Activated CD4-positive, alpha-beta T cell treated with anti-CD3 and anti-CD28 coated beads, Interleukin-2, amount 50 U/mL, for 1 hour (primary cell): ENCODE measurements around the gene HDAC4.
"Not testable (repeated sequence)": the region's sequence is repeated elsewhere in the genome, so short reads cannot be mapped to it uniquely, and the experiment has no call there.

ENCODE experiments used
- DNase-seq: peaks from one replicate; pipeline ENCODE4 v3.0.0-alpha.2; 2020

Gene HDAC4

GRCh38 chr2:239178484-239178883 is 222.3 kb downstream of the HDAC4 start:
- no peak for DNase-seq

DNA sequence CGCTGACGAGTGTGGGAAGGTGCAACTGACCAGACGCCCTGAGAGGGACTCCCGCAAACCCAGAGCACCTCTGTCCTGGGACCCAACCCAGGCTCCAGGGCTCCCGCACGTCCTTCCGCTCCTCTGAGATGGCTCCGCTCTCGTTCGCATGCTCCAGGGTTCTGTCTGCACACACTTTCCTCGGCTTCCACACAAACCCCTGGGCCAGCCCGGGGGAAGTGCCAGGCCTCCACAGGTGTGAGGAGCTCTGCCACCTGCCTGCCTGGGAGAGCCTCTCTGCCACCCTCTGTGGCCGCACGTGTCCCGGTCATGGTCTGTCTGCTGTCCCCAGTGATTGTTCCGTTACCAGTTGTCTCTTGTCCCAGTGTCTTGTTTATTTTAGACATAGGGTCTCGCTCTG is 222.9 kb downstream of the HDAC4 start:
- DNase-seq = no peak

GRCh38 chr2:239177325-239177724 is 223.5 kb downstream of the HDAC4 start:
- no peak for DNase-seq

DNA sequence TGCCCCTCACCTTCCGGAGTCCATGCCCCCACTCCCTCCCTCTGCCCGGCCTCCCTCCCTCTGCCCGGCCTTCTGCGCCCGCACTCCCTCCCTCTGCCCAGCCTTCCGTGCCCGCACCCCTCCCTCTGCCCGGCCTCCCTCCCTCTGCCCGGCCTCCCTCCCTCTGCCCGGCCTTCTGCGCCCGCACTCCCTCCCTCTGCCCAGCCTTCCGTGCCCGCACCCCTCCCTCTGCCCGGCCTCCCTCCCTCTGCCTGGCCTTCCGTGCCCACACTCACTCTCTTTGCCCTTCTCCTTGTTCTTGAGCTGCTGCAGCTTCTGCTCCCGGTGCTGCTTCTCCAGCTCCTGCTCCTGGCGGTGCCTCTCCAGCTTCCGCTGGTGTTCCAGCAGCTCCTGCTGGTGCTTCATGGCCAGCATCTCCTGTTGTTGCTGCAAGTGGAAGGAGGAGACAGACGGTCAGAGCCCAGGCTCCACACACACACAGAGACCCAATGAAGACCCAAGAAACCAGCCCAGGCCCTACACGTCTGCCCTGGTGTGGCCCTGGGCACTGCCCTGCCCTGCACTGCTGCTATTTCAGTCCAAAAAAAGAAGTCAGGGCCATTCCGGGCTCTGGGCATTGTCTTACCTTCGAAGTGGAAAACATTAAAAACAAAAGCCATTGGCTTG is 224.5 kb downstream of the HDAC4 start:
- not testable (repeated sequence) for DNase-seq

GRCh38 chr2:239175181-239175580 is 225.6 kb downstream of the HDAC4 start:
- DNase-seq = no peak

- DNase-seq = no peak
These were observed 227.5 kb downstream of the HDAC4 start for GRCh38 chr2:239173301-239173700.

- no peak for DNase-seq
These were observed 229.2 kb downstream of the HDAC4 start for GRCh38 chr2:239171643-239172042.

DNA sequence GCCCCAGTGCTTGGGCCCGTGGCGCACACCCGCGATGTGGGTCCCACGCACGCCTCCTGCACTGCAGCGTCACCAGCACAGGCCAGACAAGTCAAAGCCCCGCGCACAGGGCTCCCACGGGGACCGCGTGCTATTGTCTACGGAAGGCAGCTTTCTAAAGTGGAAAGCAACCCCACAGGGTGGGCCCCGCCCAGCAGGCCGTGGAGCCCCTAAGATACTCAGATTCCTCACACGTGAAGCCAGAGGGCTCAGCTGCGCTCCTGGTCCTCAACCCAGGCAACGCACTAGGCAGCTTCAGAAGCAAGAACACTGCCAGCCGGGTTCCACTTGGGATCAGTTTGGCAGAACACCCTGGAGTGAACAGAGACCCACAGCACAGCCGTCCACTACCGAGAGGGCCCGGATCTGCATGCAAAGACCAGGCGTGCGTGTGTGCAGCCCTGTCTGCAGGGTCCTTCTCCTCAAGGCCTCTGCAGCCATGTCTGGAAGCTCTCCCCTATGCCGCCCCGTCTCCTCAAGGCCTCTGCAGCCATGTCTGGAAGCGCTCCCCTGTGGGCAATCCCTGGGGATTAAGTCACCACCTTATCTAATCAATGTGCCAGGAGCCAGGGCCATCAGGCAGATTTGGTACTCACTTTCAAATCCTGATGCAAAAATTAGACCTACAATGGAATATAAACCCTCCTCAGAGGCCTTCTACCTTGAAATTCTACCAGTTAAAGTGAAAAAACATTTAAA is 231.3 kb downstream of the HDAC4 start:
- no peak for DNase-seq

DNA sequence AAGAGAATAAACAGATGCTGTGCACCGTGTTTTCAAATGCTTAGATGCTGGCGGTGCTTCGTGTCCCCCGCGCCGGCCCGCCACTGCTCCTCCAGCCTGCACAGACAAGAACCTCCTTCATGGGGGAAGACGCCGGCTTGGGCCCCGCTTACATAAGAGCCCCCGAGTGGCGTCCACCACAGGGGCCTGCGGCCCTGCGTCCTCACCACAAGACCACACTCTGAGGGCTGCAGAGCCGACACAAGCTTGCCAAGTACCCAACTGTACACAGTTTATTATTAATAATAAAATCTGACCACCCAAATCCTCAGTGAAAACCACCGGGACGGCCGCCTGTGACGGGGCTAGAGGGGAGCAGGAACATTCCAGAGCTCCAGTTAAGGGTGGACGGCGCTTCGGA is 232.2 kb downstream of the HDAC4 start:
- DNase-seq = no peak

GRCh38 chr2:239167766-239168444 is 232.9 kb downstream of the HDAC4 start:
- no peak for DNase-seq

DNA sequence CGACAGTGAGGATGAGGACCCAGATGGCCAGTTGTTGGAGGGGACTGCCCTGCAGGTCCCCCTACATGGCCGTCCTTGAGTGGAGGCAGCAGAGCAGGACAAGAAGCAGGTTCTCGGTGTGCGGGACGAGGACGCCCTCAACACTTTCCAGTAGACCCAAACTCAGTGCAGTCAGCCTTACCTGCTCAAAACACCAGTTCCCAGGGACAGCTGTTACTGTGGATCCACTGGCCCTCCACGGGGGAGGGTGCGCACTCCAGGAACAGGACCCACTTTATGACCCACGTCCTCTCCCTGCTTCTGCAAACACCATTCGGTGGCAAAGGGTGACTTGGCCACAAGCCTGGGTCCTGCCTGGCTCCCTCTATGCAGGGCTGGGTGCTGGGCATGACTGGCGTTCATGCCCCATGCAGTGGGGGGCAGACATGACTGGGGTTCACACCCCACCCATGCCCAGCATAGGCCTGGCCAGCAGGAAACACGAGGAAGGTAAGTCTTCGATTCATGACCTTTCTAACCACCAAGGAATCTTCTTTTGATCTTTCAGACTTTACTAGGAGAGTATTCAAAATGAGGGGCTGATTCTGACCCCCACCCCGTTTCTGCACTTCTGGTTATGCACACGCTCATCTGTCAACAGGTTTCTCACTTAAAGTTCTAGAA is 233.7 kb downstream of the HDAC4 start:
- no peak for DNase-seq

DNA sequence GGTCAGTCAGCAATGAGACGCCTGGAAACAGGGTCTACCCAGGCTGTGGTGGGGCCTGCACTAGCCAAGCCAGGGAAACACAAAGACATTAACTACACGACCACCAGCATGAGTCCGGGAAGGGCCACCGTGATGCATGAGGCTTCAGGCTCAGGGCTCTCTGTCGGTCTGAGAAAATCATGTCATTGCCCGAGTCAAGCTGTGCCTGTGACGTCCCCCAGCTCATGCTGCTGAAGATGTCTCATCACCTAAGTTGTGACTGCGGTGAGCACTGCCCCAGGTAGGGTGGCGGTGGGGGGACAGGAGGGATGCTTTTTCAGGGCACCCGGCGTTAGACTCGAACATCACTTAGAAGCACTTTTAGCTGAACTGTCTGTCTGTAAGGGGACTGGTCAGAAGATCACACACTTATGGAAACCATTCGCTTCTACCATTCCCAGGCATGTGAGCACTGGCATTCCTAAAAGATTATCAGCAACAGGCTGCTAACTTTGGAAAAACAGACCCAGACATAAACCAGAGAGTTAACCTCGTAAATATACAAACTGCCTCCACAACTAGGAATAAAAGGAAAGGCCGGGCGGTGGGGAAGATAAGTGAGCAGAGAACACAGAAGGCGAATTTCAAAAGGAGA is 234.5 kb downstream of the HDAC4 start:
- no peak for DNase-seq

DNA sequence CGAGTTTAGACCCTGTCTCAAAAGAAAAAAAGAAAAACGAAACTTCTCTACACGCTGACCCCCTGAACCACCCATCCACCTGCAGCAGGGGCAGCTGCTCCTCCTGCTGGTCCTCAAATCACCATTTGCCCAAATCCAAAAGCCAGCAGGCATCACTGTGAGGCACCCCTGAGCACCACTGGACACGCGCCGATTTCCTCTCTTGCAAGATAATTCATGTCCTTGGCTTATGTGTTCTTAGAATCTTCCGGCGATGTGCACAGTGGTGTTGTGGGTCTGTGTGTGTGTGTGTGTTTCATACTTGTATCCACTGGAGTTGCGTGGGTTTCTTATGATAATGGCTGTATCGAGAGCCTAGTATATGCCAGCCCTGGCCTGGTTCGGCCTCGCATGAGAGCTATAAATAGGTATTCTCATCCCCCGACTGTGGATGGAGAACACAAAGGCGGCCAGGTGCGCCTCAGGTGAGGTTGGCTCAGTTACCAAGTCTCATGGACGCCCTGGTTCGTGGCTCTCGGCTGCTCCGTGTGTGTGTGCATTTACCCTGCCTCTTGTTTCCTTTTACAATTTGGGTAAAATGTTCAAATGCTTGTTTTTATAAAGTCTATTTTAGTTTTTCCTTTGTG is 235.5 kb downstream of the HDAC4 start:
- no peak for DNase-seq

- peak; percentile 17 for DNase-seq
These were observed 236.4 kb downstream of the HDAC4 start for GRCh38 chr2:239164335-239164871.

GRCh38 chr2:239163688-239164334 is 237.0 kb downstream of the HDAC4 start:
- no peak for DNase-seq

- no peak for DNase-seq
These were observed 237.7 kb downstream of the HDAC4 start for GRCh38 chr2:239162976-239163687.

DNA sequence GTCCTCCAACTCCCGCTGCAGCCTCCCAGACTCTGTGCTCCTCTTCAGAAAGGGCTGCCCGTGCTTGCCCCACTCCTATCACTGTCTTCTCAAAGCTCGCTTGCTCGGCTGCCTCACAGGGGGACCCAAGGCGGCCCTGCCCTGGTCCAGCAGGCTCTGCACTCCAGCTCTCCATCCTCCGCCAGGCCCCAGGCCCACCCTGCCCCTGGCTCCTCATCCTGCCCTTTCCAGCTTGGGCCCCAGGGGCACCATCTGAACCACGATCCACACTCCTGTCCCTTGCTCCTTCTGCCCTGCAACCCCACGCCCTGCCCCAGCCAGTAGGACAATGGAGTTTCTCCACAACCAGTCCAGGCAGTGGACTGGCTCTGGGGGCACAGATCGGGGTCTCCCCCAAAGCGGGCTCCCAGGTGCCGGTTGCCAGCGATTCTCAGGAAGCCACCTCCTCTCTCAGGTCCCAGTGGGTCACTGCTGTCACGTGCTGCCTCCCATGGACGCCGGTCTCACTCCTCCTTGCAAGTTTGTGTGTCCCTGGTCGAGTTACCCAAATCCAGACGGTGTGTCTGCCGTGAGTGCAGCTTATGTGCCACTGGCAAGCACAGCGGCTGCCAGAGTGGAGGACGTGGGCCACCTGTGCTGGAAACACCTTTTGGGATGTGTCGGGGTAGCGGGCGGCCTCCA is 238.5 kb downstream of the HDAC4 start:
- no peak for DNase-seq

DNA sequence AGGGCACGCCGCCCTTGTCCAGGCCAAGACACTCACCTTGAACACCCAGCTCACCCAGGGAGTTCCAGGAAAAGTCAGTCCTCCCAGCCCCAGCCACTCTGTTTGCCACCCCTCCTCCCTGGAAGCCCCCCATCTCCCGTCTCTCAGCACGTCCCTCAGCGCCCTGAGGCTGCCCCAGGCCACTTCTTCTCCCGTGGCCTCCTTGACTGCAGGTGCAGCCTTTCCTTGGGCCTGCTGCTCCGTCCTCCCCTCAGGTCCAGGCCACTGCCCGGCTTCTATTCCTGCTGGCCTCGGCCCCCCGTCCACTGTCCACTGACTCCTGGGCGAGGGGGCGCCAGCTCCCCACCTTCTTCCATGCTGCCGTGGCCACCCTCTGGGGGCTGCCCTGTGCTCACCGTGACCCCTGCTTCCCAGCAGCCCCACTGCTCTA is 239.1 kb downstream of the HDAC4 start:
- DNase-seq = no peak

DNA sequence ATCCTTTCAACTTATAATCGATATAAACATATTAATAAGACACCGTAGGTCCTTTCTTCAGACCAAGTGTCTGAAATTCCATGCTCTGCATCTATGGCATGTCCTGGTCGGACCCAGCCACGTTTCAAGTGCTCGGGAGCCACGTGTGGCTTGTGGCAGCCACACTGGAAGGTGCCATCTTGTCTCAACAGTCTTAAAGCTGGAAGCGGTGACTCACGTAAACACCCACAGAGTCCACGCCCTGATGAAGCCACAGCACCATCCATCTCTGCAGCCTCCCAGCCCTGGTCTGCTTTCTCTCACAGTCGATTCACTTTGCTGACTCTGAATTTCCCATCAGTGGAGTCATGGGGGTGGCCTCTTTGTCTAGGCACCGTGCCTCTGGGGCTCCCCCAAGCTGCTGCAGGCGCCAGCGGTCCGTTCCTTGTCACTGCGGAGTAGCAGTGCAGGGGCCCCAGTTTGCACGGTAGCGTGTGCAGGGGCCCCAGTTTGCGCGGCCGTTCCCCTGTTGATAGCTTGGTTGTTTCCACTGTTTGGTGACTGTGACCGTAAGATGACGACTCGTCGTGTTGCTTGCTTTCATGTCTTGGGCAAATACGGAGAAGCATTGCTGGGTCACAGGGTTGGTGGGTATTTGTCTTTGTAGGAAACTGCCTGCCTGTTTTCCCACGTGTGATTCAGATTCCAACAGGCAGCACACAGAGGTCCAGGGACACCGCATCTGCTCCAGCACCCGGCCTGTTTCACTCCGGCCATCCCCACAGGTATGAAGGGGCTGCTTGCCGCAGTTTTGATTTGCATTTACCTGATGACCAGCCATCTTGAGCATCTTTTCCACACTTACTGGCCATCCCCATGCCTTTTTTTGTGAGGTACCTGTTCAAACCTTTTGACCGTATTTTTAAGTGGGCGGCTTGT is 240.3 kb downstream of the HDAC4 start:
- no peak for DNase-seq
